Superior temporal gyrus (tissue), 1 donor: ENCODE measurements around the gene TTLL12.

Experiments used
- DNase-seq: peaks from one replicate; pipeline ENCODE4 v3.0.0-alpha.2; 2016; ENCODE audit errors: extremely low spot score

TTLL12 gene

DNA sequence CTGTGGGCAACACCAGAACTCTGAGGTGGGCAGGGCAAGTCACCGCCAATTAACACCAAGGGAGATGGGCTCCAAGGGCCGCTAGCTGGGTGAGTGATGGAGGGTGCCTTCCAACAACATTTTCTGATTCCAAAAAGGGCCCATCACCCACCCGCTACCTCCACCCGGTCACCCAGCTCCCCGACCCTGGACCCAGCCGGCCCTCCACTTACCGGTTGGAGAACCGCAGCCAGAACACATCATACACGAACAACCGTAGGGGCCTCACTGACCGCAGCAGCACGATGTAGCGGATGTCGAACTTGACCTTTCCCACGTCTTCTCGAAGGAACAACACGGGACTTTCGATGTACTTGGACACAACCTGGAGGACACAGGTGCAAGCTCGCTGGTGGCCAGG is 14.7 kb downstream of the TTLL12 start:
- DNase-seq = no peak

DNA sequence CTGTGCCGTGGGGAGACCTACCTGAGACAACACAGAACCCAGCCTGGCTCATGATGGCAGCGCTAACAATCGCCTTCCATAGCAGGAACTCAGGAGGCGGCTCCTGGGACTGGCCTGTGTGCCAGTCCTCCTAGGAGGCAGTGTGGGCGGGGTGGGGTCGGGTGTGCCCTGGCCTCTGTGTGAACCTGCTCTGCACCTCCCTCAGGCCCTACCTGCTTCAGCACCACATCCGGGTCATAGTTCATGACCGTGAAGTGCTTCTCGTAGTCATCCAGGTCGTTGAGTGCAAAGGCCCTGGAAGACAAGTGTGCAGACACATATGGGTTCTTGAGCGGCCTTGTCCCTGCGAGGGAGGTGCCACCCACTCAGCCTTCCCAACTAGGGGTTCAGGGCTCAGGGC is 15.3 kb downstream of the TTLL12 start:
- DNase-seq = no peak

- no peak for DNase-seq
Measured at GRCh38 chr22:43171019-43171491, 15.9 kb downstream of the TTLL12 start.

DNA sequence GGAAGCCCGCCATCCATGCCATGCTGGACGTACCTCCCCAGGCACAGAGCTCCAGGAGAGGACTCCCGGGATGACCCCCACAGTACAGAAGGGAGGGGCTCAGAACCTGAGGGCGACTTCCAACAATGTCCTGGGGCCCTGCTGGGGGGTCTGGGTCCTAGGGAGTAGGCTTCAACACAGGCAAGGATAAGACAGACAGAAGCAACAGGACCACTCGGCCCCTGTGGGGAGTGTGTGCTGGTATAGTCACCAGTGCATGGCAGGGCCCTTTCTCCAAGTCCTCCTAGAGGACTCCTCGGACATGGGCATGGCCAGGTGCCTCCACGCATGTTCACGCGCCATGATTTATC is 16.8 kb downstream of the TTLL12 start:
- DNase-seq = no peak

GRCh38 chr22:43169310-43170130 is 17.4 kb downstream of the TTLL12 start:
- no peak for DNase-seq

DNA sequence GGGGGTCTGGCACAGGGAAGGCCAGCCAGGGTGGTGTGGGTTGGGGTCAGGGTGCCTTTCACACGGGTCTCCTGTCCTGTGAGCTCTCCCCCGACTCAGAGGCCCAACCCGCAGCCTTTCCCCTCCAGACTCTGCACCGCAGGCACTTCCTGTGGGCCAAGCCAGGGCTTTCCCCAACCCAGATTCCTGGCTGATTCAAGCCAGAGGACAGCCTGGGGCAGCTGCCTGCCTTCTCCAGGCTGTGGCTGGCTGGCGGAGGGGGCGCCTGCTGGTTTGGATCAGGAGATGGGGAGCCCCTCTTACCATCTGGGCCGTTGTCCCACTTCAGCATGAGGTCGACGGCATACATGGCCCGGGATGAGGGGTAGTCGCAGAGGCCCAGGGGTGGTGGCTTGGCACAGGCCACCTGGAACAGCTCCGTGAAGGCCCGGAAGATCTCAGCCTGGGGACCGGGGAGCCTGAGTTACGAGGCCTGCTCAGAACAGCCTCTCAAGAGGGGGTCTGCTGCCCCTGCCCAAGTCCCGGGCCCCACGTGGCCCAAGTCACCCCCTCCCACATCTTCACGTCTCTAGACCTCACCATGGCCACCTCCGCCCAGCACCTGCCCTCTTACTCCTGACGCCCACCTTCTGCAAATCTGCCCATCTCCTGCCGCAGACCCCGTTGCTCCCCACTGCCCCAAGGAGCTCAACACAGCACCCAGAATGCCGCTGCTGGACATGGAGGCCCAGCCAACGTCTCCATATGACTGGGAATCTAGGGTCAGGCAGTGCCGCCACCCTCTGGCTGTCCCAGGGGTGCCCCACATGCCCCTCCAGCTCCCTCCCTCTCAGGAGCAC is 18.2 kb downstream of the TTLL12 start:
- no peak for DNase-seq

DNA sequence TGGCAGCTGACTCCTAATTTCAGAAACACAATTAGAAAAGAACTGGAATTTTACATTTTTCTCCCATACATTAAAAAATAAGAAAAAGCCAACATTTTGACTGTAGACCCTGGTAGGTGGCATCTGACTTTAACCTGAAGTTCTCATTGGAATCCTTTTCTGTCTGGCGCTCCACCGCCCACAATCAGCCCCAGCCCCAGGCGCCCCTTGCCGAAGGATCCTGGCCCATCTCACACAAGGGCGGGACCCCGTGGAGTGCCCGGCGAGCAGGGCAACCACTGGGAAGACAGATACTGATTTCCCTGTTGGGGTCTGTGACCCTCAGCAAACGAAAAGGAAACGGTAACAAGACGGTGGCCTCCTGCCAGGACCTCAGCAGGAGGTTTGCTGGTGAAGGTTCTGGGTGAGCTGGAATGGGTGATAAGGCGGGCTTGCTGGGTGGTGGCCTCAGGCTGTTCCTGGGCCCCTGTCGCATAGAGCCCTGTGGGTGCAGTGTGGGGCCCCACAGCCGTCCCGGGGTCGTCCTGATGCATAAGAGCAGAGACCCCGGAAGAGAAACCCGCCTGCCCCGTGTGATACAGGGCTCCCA is 19.8 kb downstream of the TTLL12 start:
- no peak for DNase-seq

DNA sequence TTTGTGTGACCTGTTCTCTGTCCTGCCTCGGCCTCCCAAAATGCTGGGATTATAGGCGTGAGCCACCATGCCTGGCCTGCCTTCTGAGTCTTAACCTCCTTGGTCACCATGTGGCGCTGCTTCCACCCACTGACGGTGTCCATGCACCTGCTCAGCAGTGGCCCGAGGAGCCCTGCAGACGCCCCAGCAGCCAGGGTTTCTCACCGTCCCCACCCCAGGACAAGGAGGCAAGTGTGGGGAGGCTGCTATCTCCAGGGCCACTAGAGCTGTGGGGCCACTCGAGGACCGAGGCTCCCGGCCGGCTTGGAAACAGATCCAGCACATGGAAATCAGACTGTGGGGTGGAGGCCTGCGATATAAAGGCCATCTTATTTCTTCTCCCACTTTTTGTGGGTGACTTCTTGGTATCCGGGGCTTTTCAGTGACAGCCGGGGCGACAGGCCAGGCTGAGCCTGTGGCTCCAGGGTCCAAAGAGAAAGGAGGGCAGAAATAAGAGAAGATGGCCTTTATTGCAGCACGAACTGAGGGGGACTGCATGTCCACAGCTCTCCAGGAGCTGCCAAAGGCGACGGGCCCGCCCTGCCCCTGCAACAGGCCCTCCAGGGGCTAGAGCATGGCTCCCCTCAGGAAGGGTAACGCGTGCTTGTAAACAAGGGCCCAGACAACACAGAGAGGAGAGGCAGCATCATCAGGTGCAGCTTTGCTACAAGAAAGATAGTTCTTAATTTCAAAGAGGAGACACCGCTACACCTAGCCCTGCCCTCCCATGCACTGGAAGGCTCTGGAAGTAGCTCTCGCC is 20.6 kb downstream of the TTLL12 start:
- no peak for DNase-seq

GRCh38 chr22:43164636-43165035 is 22.3 kb downstream of the TTLL12 start:
- no peak for DNase-seq

DNA sequence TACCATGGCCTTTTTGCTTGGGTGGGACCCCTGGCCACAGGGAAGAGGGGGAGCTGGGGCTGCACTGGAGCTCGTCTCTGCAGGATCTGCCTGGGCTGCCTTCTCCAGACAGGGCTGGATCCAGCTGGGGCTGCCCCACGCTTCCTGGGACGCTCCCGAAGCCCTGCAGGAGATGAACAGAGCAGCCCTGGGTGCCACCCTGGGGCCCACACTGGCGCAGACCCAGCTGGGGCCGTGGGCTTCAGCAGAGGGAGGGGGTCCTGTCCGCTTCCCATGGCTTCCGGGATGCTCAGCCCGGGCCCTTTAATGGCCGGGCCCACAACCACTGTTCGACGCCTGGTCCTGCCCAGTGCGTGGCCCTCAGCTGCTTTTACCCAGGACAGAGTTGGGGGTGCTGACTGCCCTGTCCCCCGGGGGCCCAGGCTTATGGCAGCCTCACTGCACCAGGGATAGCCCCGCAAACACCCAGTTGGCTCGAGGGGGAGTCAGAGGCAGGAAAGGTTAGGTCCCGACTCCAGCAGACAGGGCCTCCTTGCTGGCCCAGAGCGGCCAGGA is 23.6 kb downstream of the TTLL12 start:
- no peak for DNase-seq

DNA sequence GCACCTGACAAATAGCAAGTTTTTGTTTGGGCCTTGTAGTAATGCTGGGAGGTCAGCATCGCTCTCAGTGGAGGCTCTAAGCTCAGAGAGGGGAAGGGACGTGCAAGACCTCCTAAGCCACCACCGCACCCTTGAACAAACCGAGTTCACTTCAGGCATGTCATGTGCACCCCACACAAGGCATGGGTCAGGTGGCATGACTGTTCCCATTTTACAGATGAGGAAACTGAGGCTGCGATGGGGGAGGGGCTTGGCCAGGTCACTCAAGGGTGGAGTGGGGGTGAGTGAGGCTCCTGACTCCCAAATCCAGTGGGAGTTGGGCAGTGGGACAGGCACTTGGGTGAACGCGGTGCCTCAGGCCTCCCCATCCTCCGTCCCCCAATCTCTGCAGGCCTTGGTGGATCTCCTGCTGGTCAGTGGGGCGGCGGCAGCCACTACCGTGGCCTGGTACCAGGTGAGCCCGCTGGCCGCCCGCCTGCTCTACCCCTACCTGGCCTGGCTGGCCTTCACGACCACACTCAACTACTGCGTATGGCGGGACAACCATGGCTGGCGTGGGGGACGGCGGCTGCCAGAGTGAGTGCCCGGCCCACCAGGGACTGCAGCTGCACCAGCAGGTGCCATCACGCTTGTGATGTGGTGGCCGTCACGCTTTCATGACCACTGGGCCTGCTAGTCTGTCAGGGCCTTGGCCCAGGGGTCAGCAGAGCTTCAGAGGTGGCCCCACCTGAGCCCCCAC is 24.4 kb downstream of the TTLL12 start:
- DNase-seq = no peak

DNA sequence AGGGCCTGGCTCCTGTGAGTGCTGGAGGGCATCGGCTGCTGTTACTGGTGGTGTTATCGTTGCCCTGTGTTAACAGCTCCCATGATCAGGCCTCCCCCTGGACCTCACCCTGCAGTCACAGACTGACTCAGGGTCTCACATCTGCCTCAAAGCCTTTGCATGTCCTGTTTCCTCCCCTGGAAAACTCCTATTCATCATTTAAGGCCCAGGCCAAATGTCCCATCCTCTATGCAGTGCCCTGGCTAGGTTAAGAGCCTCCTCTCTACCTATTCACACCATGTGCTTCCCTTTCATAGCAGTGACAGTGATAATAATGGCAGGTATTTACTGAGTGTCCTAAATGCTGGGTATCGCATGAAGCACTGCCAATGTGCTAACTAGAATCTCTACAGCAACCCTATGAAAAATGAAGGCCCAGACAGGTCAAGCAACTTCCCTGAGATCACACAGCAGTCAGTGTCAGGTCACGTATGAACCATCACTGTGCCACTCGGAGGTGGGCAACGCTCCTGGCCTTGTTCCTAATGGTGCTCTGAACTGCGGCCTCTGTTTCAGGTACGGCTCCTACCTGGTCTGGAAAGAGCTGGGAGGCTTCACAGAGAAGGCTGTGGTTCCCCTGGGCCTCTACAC is 26.3 kb downstream of the TTLL12 start:
- DNase-seq = no peak

DNA sequence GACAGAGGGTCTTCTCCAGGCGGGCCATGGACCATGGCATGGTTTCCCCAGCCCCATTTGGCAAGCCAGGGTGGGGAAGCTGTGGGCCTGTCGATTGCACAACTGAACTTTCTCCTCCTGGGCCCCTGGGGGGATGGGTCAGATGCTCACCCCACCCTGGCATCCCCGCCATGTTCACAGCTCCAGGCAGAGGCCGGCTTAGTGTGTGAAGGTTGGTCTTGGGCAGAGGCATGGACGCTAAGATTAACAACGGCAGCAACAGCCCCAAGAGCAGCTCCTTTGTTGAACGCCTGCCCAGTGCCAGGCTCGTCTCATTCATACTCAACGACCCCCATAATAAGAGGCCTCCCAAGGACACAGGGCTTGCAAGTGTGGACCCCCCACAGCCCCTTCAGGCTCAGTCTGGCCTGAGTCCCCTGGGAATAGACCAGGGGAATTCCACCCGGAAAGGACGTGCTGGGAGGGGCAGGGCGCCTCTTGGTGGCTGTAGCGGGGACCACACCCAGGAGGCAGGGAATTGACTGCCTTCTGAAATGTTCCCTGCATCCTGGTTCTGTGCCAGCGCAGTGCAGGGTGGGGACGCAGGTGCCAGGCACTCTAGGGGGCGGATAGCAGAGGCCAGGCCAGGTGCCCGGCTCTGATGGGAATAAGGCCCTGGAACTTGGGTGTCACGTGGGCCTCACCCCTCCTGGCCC is 27.3 kb downstream of the TTLL12 start:
- DNase-seq = no peak

- no peak for DNase-seq
Measured at GRCh38 chr22:43158778-43159483, 28.0 kb downstream of the TTLL12 start.

GRCh38 chr22:43157874-43158546 is 28.9 kb downstream of the TTLL12 start:
- DNase-seq = no peak

GRCh38 chr22:43156413-43156812 is 30.5 kb downstream of the TTLL12 start:
- no peak for DNase-seq

DNA sequence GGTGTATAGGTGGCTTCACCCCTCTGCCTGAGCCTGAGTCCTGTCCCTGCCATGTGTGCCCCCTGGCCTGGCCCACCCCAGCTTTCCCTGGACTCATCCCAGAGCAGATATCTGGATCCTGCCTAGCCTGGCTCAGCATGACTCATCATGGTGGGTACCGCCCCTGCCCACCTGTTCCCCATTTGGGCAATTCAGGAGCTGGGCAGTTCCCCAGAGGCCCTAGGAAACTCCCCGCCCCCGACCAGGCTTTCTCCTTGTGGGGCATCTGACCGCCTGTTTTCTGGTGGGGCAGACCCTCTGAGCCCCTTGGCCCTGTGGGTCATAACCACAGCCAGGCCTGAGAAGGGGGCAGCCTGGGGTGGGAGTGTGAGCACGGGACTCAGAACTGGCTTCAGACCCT is 31.1 kb downstream of the TTLL12 start:
- no peak for DNase-seq

DNA sequence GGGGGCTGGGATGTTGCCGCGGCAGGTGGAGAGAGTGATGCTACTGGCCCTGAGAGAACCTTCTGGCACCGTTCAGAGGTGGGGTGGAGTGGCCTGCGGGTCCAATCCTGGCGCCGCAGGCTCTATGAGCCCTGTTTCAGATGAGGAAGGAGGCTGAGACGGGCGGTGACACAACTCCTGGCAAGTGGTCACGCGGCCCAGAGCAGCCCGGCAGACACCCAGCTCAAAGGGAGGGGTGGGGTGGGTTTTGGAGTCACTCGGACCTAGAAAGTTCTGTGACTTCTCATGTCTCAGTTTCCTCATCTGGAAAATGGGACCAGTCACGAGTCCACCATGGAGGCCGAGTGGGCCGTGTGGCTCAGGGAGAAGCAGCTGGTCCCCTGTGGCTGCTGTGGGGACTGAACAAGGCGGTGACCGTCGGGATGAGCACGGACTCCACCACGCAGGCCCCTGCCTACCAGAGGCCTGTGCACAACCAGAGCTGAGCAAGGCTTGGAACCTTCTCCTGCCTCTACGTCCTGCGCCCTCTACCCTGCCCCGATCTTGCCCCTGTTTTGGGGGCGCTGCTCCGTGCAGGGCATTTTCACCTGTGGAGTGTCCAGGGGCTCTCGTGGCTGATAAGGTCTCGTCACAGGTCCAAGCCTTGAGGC is 31.9 kb downstream of the TTLL12 start:
- no peak for DNase-seq
